GM12878 (cell line): ENCODE data around the gene TJAP1. TPM values are rescaled to one million over a fixed set of nuclear protein-coding genes. Genes with fewer than 3 reads are reported as not detected.

ENCODE experiments used
- ATAC-seq: fragments of 200-7000 bp; cut with Tn5 transposase; 3 replicates; pipeline ENCODE4 v1.9.1; 2020; ENCODE audit warnings: mild to moderate bottlenecking, moderate library complexity
- BruUV-seq: library from RNA; stranded (reverse); fragments of 400-500 nt; replicated peaks from 2 replicates; lab custom pipeline; 2021; lab: Mats Ljungman, UMichigan
- CTCF ChIA-PET: fragments of 300-600 bp; sonication (Branson Sonifier 250); formaldehyde crosslinking; extraction: SDS; loops from one replicate; lab custom pipeline; 2021; ENCODE audit warnings: inconsistent platforms; lab: Yijun Ruan, JAX
- POLR2A ChIA-PET: fragments of 350-600 bp; formaldehyde crosslinking; extraction: SDS; loops from one replicate; lab custom pipeline; 2021; ENCODE audit warnings: inconsistent platforms; lab: Charles Lee
- RAD21 ChIA-PET: fragments of 300-600 bp; sonication (Branson Sonifier 250); formaldehyde crosslinking; loops from one replicate; lab custom pipeline; 2023; ENCODE audit warnings: antibody characterized with exemption; ENCODE audit not compliant: unreplicated experiment; lab: Charles Lee
- SMC1A ChIA-PET: fragments of 300-600 bp; sonication (Branson Sonifier 250); formaldehyde crosslinking; loops from one replicate; lab custom pipeline; 2023; ENCODE audit not compliant: unreplicated experiment, uncharacterized antibody; lab: Charles Lee
- DNase-seq: peaks from one replicate; pipeline ENCODE4 v3.0.0-alpha.2; 2011; ENCODE audit warnings: low read depth, low spot score
- FAIRE-seq: peaks from 3 replicates; lab custom pipeline; 2011; peaks lifted over from hg19 to GRCh38; lab: Jason Lieb, UNC
- H2AFZ ChIP-seq: 2 replicates; pipeline ENCODE4 v1.6.0; 2011; ENCODE audit warnings: low read depth, low read length, control low read depth; ENCODE audit not compliant: control insufficient read depth
- H3K27ac ChIP-seq: 2 replicates; pipeline ENCODE4 v1.5.1; 2011; ENCODE audit warnings: control low read depth; ENCODE audit not compliant: control insufficient read depth, insufficient read depth
- H3K27me3 ChIP-seq, 2 experiments: replicated peaks in 1 of 2; 2 replicates each; pipeline versions ENCODE4 v1.6.0 to v1.6.1; 2011; ENCODE audit warnings: low read length in 1 of 2; ENCODE audit not compliant: control insufficient read depth in 2 of 2, insufficient read depth in 2 of 2
- H3K36me3 ChIP-seq, 2 experiments: 2 replicates each; pipeline ENCODE4 v1.5.1; 2011; ENCODE audit warnings: low read length in 1 of 2; ENCODE audit not compliant: control insufficient read depth in 2 of 2, insufficient read depth in 2 of 2
- H3K4me1 ChIP-seq: 2 replicates; pipeline ENCODE4 v1.6.1; 2011; ENCODE audit warnings: mild to moderate bottlenecking, low read length, moderate library complexity, mixed read lengths; ENCODE audit not compliant: control insufficient read depth, insufficient read depth
- H3K4me2 ChIP-seq: 2 replicates; pipeline ENCODE4 v1.6.0; 2011; ENCODE audit warnings: control low read depth; ENCODE audit not compliant: control insufficient read depth, insufficient read depth
- H3K4me3 ChIP-seq: fragments of 200-600 bp; sonication (generic); 2 replicates; pipeline ENCODE4 v1.5.1; 2016
- H3K79me2 ChIP-seq: 2 replicates; pipeline ENCODE4 v1.6.0; 2011; ENCODE audit warnings: low read length; ENCODE audit not compliant: control insufficient read depth, insufficient read depth
- H3K9ac ChIP-seq: 2 replicates; pipeline ENCODE4 v1.8.0; 2011; ENCODE audit warnings: low read length, control low read depth, mixed read lengths; ENCODE audit not compliant: control insufficient read depth, insufficient read depth
- H3K9me3 ChIP-seq: replicated peaks from 3 replicates; pipeline ENCODE4 v1.5.1; 2011; ENCODE audit warnings: mild to moderate bottlenecking, low read length; ENCODE audit not compliant: control insufficient read depth, insufficient read depth
- H4K20me1 ChIP-seq: 2 replicates; pipeline ENCODE4 v1.6.0; 2011; ENCODE audit not compliant: control insufficient read depth, insufficient read depth
- JUNB ChIP-seq: IDR thresholded peaks from 2 replicates; pipeline ENCODE4 v1.6.1; 2016; ENCODE audit warnings: antibody characterized with exemption, mild to moderate bottlenecking
- KAT2A ChIP-seq: conservative IDR thresholded peaks from 2 replicates; pipeline ENCODE4 v1.6.1; 2011; ENCODE audit warnings: low read depth, low read length; ENCODE audit not compliant: control insufficient read depth
- NBN ChIP-seq: fragments of 450-650 bp; IDR thresholded peaks from 2 replicates; pipeline ENCODE4 v1.6.1; 2016
- NFYB ChIP-seq: IDR thresholded peaks from 2 replicates; pipeline ENCODE4 v1.6.1; 2011; ENCODE audit warnings: low read depth, mild to moderate bottlenecking, low read length, improper control_type of control experiment, moderate library complexity; ENCODE audit not compliant: insufficient read depth
- POLR2AphosphoS5 ChIP-seq: IDR thresholded peaks from 2 replicates; pipeline ENCODE4 v1.6.1; 2011; ENCODE audit warnings: mild to moderate bottlenecking, low read length, inconsistent platforms
- POU2F2 ChIP-seq: IDR thresholded peaks from 3 replicates; pipeline ENCODE4 v1.6.1; 2011; ENCODE audit warnings: low read depth, mild to moderate bottlenecking, low read length, borderline replicate concordance
- RB1 ChIP-seq: fragments of 450-650 bp; formaldehyde crosslinking; IDR thresholded peaks from 2 replicates; pipeline ENCODE4 v1.6.1; 2017; ENCODE audit warnings: mild to moderate bottlenecking, borderline replicate concordance
- SIN3A ChIP-seq: IDR thresholded peaks from 2 replicates; pipeline ENCODE4 v1.6.1; 2012; ENCODE audit warnings: low read depth, low read length, improper control_type of control experiment
- SMARCA5 ChIP-seq: fragments of 450-650 bp; IDR thresholded peaks from 2 replicates; pipeline ENCODE4 v1.6.1; 2017; ENCODE audit warnings: mild to moderate bottlenecking
- SPI1 ChIP-seq: IDR thresholded peaks from 2 replicates; pipeline ENCODE4 v1.6.1; 2011; ENCODE audit warnings: low read depth, mild to moderate bottlenecking, low read length, moderate library complexity, borderline replicate concordance; ENCODE audit not compliant: insufficient read depth
- TARDBP ChIP-seq: IDR thresholded peaks from 2 replicates; pipeline ENCODE4 v1.6.1; 2016; ENCODE audit warnings: borderline replicate concordance
- ZNF274 ChIP-seq: IDR thresholded peaks from one replicate; pipeline ENCODE4 v1.8.0; 2011; ENCODE audit not compliant: insufficient read length, insufficient read depth
- WGBS: methylation state at CpG from one replicate; pipeline ENCODE4 v1.1.6; 2016; ENCODE audit warnings: low lambda C conversion rate; ENCODE audit not compliant: insufficient replicate concordance, insufficient coverage; ENCODE audit errors: missing lambda C conversion rate; 5-methylcytosine and 5-hydroxymethylcytosine counted together
- in situ Hi-C: fragments of 300-500 bp; cut with MboI; formaldehyde crosslinking; loops from 9 replicates; pipeline ENCODE4 v1.14.3; 2018; ENCODE audit warnings: mixed read lengths
- intact Hi-C: fragments of 100-400 bp; cut with micrococcal nuclease; formaldehyde crosslinking; loops from one replicate; pipeline ENCODE4 v1.14.2; 2022; ENCODE audit not compliant: unreplicated experiment
- polyA plus RNA-seq, 11 experiments: library from polyadenylated mRNA; depleted of rRNA in 4 of 11; unstranded in 6 of 11; stranded (reverse) in 5 of 11; fragments of >200 nt; fragmentation: Nextera tagmentation in 4 of 11; fragmentation: Illumina TruSeq in 1 of 11; extraction: Ambion mirVana in 4 of 11; extraction: Trizol in 1 of 11; gene quantifications; 1 replicate in 1 of 11; 2 replicates in 10 of 11; pipeline versions ENCODE4 v1.2.1 to v1.2.3, GENCODE V29; 2011 to 2016; ENCODE audit warnings: inconsistent platforms in 2 of 11, missing spikeins in 2 of 11, low read depth in 1 of 11
- total RNA-seq, 4 experiments: library from RNA; depleted of rRNA in 3 of 4; stranded (reverse); fragments of >200 nt in 3 of 4; fragmentation: Illumina TruSeq in 1 of 4; extraction: Trizol in 1 of 4; gene quantifications; 2 replicates each; pipeline versions ENCODE4 v1.2.1 to v1.2.3, GENCODE V29; 2013 to 2021
- TF ChIP-seq, protein P1 (sequence below): fragments of 450-650 bp; IDR thresholded peaks from 2 replicates; pipeline ENCODE4 v1.6.1; 2017; ENCODE audit warnings: mild to moderate bottlenecking, low read depth, inconsistent platforms; ENCODE audit not compliant: poor library complexity, severe bottlenecking
- TF ChIP-seq, protein P2 (sequence below): fragments of 450-650 bp; IDR thresholded peaks from 2 replicates; pipeline ENCODE4 v1.6.1; 2017; ENCODE audit warnings: low read depth, mild to moderate bottlenecking, moderate library complexity
- TF ChIP-seq, protein P3 (sequence below): fragments of 450-650 bp; IDR thresholded peaks from 2 replicates; pipeline ENCODE4 v1.6.1; 2017; ENCODE audit warnings: antibody characterized with exemption, mild to moderate bottlenecking, moderate library complexity

TJAP1 gene
- total and polyA plus RNA-seq, 10 of the 15 experiments (the other 5 are each of a cell fraction or from before 2014, with no cell fraction given): 0.11 to 22.6 (median 12.8) TPM

DNA sequence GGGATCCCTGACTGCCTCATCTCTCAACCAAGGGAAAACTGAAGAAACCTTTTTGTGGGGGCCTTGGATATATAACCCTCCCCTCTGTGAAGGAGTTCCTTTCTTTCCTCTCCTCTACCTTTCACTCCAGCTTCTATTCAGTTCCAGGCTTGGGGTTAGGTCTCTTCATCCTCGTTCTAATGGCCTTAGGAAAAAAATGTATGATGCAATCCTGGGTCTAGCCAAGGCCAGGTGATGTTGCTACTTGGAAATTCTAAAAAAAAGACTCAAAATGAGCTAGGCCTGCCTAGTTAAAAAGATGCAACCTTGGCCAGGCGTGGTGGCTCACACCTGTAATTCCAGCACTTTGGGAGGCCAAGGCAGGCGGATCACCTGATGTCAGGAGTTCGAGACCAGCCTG is 42.4 kb upstream of the TJAP1 start:
- in situ Hi-C loops (no loop called here), intact Hi-C loops (no loop called here)
- Histone ChIP-seq H3K27ac (no peak overlapping the region), H2AFZ (no peak overlapping the region), H4K20me1 (no peaks in the 10 kb centered on the region; the same call in 1 of the 2 replicates), H3K4me3 (no peak overlapping the region), H3K4me1 (no peaks in the 10 kb centered on the region; the same call in 1 of the 2 replicates), H3K79me2 (peaks cover 2% of the 10 kb centered on the region), H3K27me3 (no peaks in the 10 kb centered on the region), H3K4me2 (no peak overlapping the region), H3K36me3 (peaks cover 3 to 7% of the 10 kb centered on the region in 2 experiments; a peak in 3 of 4 replicates), H3K9me3 (no peaks in the 10 kb centered on the region), H3K9ac (no peak overlapping the region)
- CTCF ChIA-PET: interaction anchor here (0.7 to 1.7 kb wide), 4 partner anchors 20 to 72 kb away, joined by 3 to 9 read pairs (median 4); no protein-coding TSS in a partner anchor
- FAIRE-seq (no peak), DNase-seq (no peak), ATAC-seq (no peak)
- 86% methylated on average over 4 of the region's 4 CpGs for WGBS
- BruUV-seq: no TSS peak
- SMC1A ChIA-PET: no interaction called here
- RAD21 ChIA-PET: no interaction called here
- POLR2A ChIA-PET: no interaction called here
- TF ChIP-seq JUNB (no peak), RB1 (no peak), SPI1 (no peak), NFYB (no peak), TARDBP (no peak), POLR2AphosphoS5 (no peak), NBN (no peak), SIN3A (no peak), SMARCA5 (no peak), ZNF274 (no peak), KAT2A (no peak), POU2F2 (no peak)
- TF ChIP-seq, protein P1, sequence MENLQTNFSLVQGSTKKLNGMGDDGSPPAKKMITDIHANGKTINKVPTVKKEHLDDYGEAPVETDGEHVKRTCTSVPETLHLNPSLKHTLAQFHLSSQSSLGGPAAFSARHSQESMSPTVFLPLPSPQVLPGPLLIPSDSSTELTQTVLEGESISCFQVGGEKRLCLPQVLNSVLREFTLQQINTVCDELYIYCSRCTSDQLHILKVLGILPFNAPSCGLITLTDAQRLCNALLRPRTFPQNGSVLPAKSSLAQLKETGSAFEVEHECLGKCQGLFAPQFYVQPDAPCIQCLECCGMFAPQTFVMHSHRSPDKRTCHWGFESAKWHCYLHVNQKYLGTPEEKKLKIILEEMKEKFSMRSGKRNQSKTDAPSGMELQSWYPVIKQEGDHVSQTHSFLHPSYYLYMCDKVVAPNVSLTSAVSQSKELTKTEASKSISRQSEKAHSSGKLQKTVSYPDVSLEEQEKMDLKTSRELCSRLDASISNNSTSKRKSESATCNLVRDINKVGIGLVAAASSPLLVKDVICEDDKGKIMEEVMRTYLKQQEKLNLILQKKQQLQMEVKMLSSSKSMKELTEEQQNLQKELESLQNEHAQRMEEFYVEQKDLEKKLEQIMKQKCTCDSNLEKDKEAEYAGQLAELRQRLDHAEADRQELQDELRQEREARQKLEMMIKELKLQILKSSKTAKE: no peak
- TF ChIP-seq, protein P2, sequence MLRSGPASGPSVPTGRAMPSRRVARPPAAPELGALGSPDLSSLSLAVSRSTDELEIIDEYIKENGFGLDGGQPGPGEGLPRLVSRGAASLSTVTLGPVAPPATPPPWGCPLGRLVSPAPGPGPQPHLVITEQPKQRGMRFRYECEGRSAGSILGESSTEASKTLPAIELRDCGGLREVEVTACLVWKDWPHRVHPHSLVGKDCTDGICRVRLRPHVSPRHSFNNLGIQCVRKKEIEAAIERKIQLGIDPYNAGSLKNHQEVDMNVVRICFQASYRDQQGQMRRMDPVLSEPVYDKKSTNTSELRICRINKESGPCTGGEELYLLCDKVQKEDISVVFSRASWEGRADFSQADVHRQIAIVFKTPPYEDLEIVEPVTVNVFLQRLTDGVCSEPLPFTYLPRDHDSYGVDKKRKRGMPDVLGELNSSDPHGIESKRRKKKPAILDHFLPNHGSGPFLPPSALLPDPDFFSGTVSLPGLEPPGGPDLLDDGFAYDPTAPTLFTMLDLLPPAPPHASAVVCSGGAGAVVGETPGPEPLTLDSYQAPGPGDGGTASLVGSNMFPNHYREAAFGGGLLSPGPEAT: no peak
- TF ChIP-seq, protein P3, sequence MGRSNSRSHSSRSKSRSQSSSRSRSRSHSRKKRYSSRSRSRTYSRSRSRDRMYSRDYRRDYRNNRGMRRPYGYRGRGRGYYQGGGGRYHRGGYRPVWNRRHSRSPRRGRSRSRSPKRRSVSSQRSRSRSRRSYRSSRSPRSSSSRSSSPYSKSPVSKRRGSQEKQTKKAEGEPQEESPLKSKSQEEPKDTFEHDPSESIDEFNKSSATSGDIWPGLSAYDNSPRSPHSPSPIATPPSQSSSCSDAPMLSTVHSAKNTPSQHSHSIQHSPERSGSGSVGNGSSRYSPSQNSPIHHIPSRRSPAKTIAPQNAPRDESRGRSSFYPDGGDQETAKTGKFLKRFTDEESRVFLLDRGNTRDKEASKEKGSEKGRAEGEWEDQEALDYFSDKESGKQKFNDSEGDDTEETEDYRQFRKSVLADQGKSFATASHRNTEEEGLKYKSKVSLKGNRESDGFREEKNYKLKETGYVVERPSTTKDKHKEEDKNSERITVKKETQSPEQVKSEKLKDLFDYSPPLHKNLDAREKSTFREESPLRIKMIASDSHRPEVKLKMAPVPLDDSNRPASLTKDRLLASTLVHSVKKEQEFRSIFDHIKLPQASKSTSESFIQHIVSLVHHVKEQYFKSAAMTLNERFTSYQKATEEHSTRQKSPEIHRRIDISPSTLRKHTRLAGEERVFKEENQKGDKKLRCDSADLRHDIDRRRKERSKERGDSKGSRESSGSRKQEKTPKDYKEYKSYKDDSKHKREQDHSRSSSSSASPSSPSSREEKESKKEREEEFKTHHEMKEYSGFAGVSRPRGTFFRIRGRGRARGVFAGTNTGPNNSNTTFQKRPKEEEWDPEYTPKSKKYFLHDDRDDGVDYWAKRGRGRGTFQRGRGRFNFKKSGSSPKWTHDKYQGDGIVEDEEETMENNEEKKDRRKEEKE: no peak
